Astrocyte of the cerebellum (primary cell): ENCODE data around the gene FGF18.

Experiments
- DNase-seq: peaks from one replicate; pipeline ENCODE4 v3.0.0-alpha.2; 2011; ENCODE audit warnings: low read depth
- H3K4me3 ChIP-seq: 2 replicates; pipeline ENCODE4 v1.5.1; 2011; ENCODE audit warnings: mild to moderate bottlenecking, low read depth, low read length, moderate library complexity
- in situ Hi-C: cut with HindIII; loops from 2 replicates; pipeline ENCODE4 v1.10.0; 2017; ENCODE audit warnings: low sequenced_read_pairs
- TF ChIP-seq, protein P1 (sequence below): IDR thresholded peaks from 2 replicates; pipeline ENCODE4 v1.5.1; 2012; ENCODE audit warnings: low read length, low read depth, moderate library complexity, mild to moderate bottlenecking; ENCODE audit errors: missing control alignments

The FGF18 gene

GRCh38 chr5:171419688-171420430, 412 bp downstream of the FGF18 start:
- TF ChIP-seq, protein P1, sequence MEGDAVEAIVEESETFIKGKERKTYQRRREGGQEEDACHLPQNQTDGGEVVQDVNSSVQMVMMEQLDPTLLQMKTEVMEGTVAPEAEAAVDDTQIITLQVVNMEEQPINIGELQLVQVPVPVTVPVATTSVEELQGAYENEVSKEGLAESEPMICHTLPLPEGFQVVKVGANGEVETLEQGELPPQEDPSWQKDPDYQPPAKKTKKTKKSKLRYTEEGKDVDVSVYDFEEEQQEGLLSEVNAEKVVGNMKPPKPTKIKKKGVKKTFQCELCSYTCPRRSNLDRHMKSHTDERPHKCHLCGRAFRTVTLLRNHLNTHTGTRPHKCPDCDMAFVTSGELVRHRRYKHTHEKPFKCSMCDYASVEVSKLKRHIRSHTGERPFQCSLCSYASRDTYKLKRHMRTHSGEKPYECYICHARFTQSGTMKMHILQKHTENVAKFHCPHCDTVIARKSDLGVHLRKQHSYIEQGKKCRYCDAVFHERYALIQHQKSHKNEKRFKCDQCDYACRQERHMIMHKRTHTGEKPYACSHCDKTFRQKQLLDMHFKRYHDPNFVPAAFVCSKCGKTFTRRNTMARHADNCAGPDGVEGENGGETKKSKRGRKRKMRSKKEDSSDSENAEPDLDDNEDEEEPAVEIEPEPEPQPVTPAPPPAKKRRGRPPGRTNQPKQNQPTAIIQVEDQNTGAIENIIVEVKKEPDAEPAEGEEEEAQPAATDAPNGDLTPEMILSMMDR: no peak
- peak overlapping the region; percentile 49 for H3K4me3 ChIP-seq
- no peak for DNase-seq
- in situ Hi-C loops: loop anchor here (10.0 to 25.0 kb wide), 2 partner anchors 442 to 755 kb away; no protein-coding TSS in a partner anchor

GRCh38 chr5:171420431-171421241, 1.2 kb downstream of the FGF18 start:
- TF ChIP-seq, protein P1: no peak
- in situ Hi-C loops: loop anchor here (10.0 to 25.0 kb wide), 2 partner anchors 442 to 754 kb away; no protein-coding TSS in a partner anchor
- DNase-seq: peak; percentile 87
- peak overlapping the region; percentile 34 for H3K4me3 ChIP-seq

GRCh38 chr5:171421331-171422262, 2.1 kb downstream of the FGF18 start:
- DNase-seq: no peak
- TF ChIP-seq, protein P1: no peak
- peak overlapping the region; percentile 34 for H3K4me3 ChIP-seq
- in situ Hi-C loops: loop anchor here (10.0 to 25.0 kb wide), 2 partner anchors 441 to 753 kb away; no protein-coding TSS in a partner anchor

GRCh38 chr5:171422495-171422894, 3.0 kb downstream of the FGF18 start:
- H3K4me3 ChIP-seq: no peak overlapping the region
- in situ Hi-C loops: loop anchor here (10.0 to 25.0 kb wide), 2 partner anchors 440 to 752 kb away; no protein-coding TSS in a partner anchor
- TF ChIP-seq, protein P1: no peak
- DNase-seq: no peak

DNA sequence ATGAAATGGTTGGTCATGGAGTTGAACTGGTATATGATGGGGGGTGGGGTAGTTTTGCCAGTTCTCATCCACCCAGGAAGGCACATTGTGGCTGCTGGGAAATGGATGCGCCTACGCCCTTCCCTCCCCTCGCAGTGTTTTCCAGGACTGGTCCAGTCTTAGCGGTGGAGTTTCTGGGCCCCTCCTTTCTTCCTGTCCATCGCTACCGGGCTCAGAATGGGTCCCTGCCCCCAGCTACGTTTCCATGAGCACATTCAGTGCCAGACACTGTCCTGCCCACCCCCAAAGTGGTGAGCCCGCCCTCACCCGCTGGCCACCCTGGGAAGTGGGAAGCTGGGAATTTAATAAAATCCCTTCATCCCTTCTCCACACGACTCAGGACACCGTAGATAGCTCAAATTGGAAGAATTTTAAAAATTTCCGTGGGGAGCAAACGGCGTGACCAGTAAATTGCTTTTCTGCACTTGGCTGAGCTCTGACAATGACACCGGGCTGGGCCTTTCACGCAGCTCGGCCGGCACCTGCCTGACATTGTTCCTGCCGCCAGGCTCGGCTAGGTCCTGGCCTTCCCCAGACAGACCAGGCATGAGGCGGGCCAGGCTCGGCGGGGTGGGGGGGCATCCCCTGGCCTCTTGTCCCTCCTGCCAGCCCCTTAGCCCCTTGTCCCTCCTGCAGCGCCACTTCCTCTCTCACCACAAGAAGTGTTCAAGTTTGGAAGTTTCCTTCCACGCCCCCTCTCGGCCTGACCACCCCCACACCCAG, 3.6 kb downstream of the FGF18 start:
- H3K4me3 ChIP-seq: no peak overlapping the region
- TF ChIP-seq, protein P1: no peak
- DNase-seq: no peak
- in situ Hi-C loops: loop anchor here (10.0 to 25.0 kb wide), 2 partner anchors 439 to 752 kb away; no protein-coding TSS in a partner anchor
